Panc1 (cell line): ENCODE measurements around the gene ORMDL2. TPM values are rescaled to one million over a fixed set of nuclear protein-coding genes. Genes with fewer than 3 reads are reported as not detected.
A peak's percentile ranks its signal among the peaks of the same experiment; 100 is the strongest.

Experiments
- ATAC-seq: fragments of 200-7000 bp; cut with Tn5 transposase; 2 replicates; pipeline ENCODE4 v1.9.1; 2020; ENCODE audit warnings: mild to moderate bottlenecking, moderate library complexity
- BruUV-seq: library from RNA; stranded (reverse); fragments of 400-500 nt; replicated peaks from 2 replicates; lab custom pipeline; 2021; lab: Mats Ljungman, UMichigan
- CTCF ChIA-PET: fragments of 300-600 bp; sonication (Branson Sonifier 250); formaldehyde crosslinking; loops from one replicate; lab custom pipeline; 2022; ENCODE audit warnings: antibody characterized with exemption; lab: Charles Lee
- POLR2A ChIA-PET: fragments of 300-600 bp; sonication (Branson Sonifier 250); formaldehyde crosslinking; loops from one replicate; lab custom pipeline; 2022; ENCODE audit warnings: antibody characterized with exemption; lab: Charles Lee
- DNase-seq: peaks from one replicate; pipeline ENCODE4 v3.0.0-alpha.2; 2010; ENCODE audit warnings: low read depth, low spot score
- H3K27ac ChIP-seq: 2 replicates; pipeline ENCODE4 v1.5.1; 2011; ENCODE audit warnings: mild to moderate bottlenecking, low read length, inconsistent platforms
- H3K27me3 ChIP-seq: fragments of 200-500 bp; sonication (Bioruptor generic); 2 replicates; pipeline ENCODE4 v1.6.0; 2014; ENCODE audit warnings: low read length, inconsistent platforms; ENCODE audit not compliant: control insufficient read depth, insufficient read depth
- H3K36me3 ChIP-seq: fragments of 200-500 bp; sonication (Bioruptor generic); 2 replicates; pipeline ENCODE4 v1.5.1; 2014; ENCODE audit warnings: inconsistent platforms, mild to moderate bottlenecking, low read length, moderate library complexity; ENCODE audit not compliant: control insufficient read depth, insufficient read depth
- H3K4me1 ChIP-seq: 2 replicates; pipeline ENCODE4 v1.5.1; 2011; ENCODE audit warnings: inconsistent platforms, mild to moderate bottlenecking, low read length, moderate library complexity; ENCODE audit not compliant: control insufficient read depth, insufficient read depth
- H3K4me3 ChIP-seq, 2 experiments: 2 replicates each; pipeline ENCODE4 v1.5.1; 2011 to 2012; ENCODE audit warnings: low read depth in 2 of 2, low read length in 2 of 2, mild to moderate bottlenecking in 2 of 2, inconsistent platforms in 1 of 2, moderate library complexity in 1 of 2
- H3K9me3 ChIP-seq: fragments of 200-500 bp; sonication (Bioruptor generic); 2 replicates; pipeline ENCODE4 v1.5.1; 2014; ENCODE audit warnings: low read depth, mild to moderate bottlenecking, inconsistent platforms, low read length, moderate library complexity; ENCODE audit not compliant: control insufficient read depth, insufficient read depth
- CTCF ChIP-seq: fragments of 450-650 bp; IDR thresholded peaks from 2 replicates; pipeline ENCODE4 v1.5.1; 2017; ENCODE audit warnings: mild to moderate bottlenecking
- POLR2AphosphoS5 ChIP-seq: IDR thresholded peaks from 2 replicates; pipeline ENCODE4 v1.6.1; 2012; ENCODE audit warnings: mild to moderate bottlenecking, low read depth, low read length, moderate library complexity
- SIN3A ChIP-seq: IDR thresholded peaks from 2 replicates; pipeline ENCODE4 v1.6.1; 2012; ENCODE audit warnings: low read depth, mild to moderate bottlenecking, low read length, moderate library complexity, borderline replicate concordance; ENCODE audit not compliant: insufficient read depth
- TCF7L2 ChIP-seq: IDR thresholded peaks from 2 replicates; pipeline ENCODE4 v1.6.1; 2011; ENCODE audit warnings: mild to moderate bottlenecking, low read depth, low read length, inconsistent platforms
- in situ Hi-C: cut with HindIII; loops from 2 replicates; pipeline ENCODE4 v1.10.0; 2016; ENCODE audit warnings: low sequenced_read_pairs, low pct_unique_long_range_greater_than_20kb
- intact Hi-C: fragments of 100-400 bp; cut with micrococcal nuclease; formaldehyde crosslinking; loops from one replicate; pipeline ENCODE4 v1.10.0; 2022; ENCODE audit not compliant: unreplicated experiment
- total RNA-seq: library from RNA; stranded (reverse); gene quantifications from one replicate; pipeline ENCODE4 v1.2.1, GENCODE V29; 2021; ENCODE audit not compliant: unreplicated experiment
- TF ChIP-seq, protein P1 (sequence below), 2 experiments: IDR thresholded peaks; 2 replicates each; pipeline ENCODE4 v1.6.1; 2011 to 2012; ENCODE audit warnings: low read depth in 2 of 2, control low read depth in 1 of 2, low read length in 1 of 2, mild to moderate bottlenecking in 1 of 2, moderate library complexity in 1 of 2; ENCODE audit not compliant: insufficient read depth in 1 of 2

The ORMDL2 gene
- total RNA-seq, 1 experiment from 2014 or later, result 59.6 TPM

- H3K9me3 ChIP-seq, result no peaks in the 10 kb centered on the region
- H3K27ac ChIP-seq, result no peak overlapping the region
- H3K27me3 ChIP-seq, result no peaks in the 10 kb centered on the region
- in situ Hi-C loops (no loop called here), intact Hi-C loops (no loop called here)
- H3K4me3 ChIP-seq, result no peak overlapping the region
- no TSS peak for BruUV-seq
- peaks cover 17% of the 10 kb centered on the region; the same call in 1 of the 2 replicates for H3K36me3 ChIP-seq
- peaks cover 22% of the 10 kb centered on the region for H3K4me1 ChIP-seq
- POLR2A ChIA-PET, result interaction anchor here (0.6 to 0.8 kb wide), 2 partner anchors 103 to 130 kb away, joined by 9 to 13 read pairs; no protein-coding TSS in a partner anchor
- ATAC-seq, result no peak
- TF ChIP-seq CTCF (no peak), POLR2AphosphoS5 (no peak; the same call in 1 of the 2 replicates)
- TF ChIP-seq, protein P1, sequence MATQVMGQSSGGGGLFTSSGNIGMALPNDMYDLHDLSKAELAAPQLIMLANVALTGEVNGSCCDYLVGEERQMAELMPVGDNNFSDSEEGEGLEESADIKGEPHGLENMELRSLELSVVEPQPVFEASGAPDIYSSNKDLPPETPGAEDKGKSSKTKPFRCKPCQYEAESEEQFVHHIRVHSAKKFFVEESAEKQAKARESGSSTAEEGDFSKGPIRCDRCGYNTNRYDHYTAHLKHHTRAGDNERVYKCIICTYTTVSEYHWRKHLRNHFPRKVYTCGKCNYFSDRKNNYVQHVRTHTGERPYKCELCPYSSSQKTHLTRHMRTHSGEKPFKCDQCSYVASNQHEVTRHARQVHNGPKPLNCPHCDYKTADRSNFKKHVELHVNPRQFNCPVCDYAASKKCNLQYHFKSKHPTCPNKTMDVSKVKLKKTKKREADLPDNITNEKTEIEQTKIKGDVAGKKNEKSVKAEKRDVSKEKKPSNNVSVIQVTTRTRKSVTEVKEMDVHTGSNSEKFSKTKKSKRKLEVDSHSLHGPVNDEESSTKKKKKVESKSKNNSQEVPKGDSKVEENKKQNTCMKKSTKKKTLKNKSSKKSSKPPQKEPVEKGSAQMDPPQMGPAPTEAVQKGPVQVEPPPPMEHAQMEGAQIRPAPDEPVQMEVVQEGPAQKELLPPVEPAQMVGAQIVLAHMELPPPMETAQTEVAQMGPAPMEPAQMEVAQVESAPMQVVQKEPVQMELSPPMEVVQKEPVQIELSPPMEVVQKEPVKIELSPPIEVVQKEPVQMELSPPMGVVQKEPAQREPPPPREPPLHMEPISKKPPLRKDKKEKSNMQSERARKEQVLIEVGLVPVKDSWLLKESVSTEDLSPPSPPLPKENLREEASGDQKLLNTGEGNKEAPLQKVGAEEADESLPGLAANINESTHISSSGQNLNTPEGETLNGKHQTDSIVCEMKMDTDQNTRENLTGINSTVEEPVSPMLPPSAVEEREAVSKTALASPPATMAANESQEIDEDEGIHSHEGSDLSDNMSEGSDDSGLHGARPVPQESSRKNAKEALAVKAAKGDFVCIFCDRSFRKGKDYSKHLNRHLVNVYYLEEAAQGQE (IDR thresholded peaks at IDR 0.05; ENCODE audit: insufficient read depth in 1 of 2, low read depth in 2 of 2, low read length in 1 of 2), result no peak
- CTCF ChIA-PET, result no interaction called here
- DNase-seq, result no peak
These were observed 5.6 kb downstream of the ORMDL2 start for GRCh38 chr12:55823419-55823818.

DNA sequence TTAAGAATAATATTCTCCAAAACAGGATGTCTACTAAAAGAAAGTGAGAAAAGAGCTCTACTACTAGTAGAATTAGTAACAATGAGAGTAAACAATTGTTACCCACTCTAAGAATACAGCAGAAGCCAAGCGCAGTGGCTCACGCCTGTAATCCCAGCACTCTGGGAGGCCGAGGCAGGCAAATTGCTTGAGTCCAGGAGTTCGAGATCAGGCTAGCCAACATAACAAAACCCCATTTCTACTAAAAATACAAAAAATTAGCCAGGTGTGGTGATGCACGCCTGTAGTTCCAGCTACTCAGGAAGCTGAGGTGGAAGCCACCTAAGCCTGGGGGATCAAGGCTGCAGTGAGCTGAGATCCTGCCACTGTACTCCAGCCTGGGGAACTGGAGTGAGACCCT is 6.9 kb downstream of the ORMDL2 start:
- no peaks in the 10 kb centered on the region for H3K27me3 ChIP-seq
- H3K4me3 ChIP-seq, result no peak overlapping the region; a peak in 1 of 4 replicates
- H3K27ac ChIP-seq, result peak overlapping the region; percentile 36; the same call in 1 of the 2 replicates
- intact Hi-C loops (no loop called here), in situ Hi-C loops (no loop called here)
- TF ChIP-seq SIN3A (no peak), TCF7L2 (no peak), POLR2AphosphoS5 (no peak), CTCF (no peak)
- TF ChIP-seq, protein P1 (IDR thresholded peaks at IDR 0.05; ENCODE audit: insufficient read depth in 1 of 2, low read depth in 2 of 2, low read length in 1 of 2), result no peak
- DNase-seq, result no peak
- ATAC-seq, result no peak
- BruUV-seq, result no TSS peak
- no peaks in the 10 kb centered on the region for H3K9me3 ChIP-seq
- H3K36me3 ChIP-seq, result peaks cover 9% of the 10 kb centered on the region; the same call in 1 of the 2 replicates
- CTCF ChIA-PET, result interaction anchor here (0.6 kb wide), 1 partner anchor 59 kb away, joined by 6 read pairs; no protein-coding TSS in a partner anchor
- POLR2A ChIA-PET, result interaction anchor here (0.6 to 0.7 kb wide), 2 partner anchors 21 to 82 kb away, joined by 3 to 12 read pairs; no protein-coding TSS in a partner anchor
- H3K4me1 ChIP-seq, result peaks cover 17% of the 10 kb centered on the region
